Endothelial cell of umbilical vein (primary cell): ENCODE measurements around the gene VCL.

Source experiments
- EZH2 ChIP-seq: IDR thresholded peaks from 2 replicates; pipeline ENCODE4 v1.6.1; 2012; ENCODE audit warnings: borderline replicate concordance, low read depth, mild to moderate bottlenecking, moderate library complexity, low read length, inconsistent platforms; ENCODE audit not compliant: severe bottlenecking
- FOS ChIP-seq: IDR thresholded peaks from 2 replicates; pipeline ENCODE4 v1.6.1; 2011; ENCODE audit warnings: mild to moderate bottlenecking, low read length, moderate library complexity, borderline replicate concordance; ENCODE audit not compliant: insufficient read depth
- JUN ChIP-seq: IDR thresholded peaks from 2 replicates; pipeline ENCODE4 v1.6.1; 2011; ENCODE audit warnings: borderline replicate concordance, low read depth; ENCODE audit not compliant: insufficient read length, insufficient read depth
- MYC ChIP-seq: IDR thresholded peaks from one replicate; pipeline ENCODE4 v1.6.1; 2011; ENCODE audit warnings: mild to moderate bottlenecking, low read depth, low read length
- POLR2A ChIP-seq: IDR thresholded peaks from 2 replicates; pipeline ENCODE4 v1.6.1; 2012; ENCODE audit warnings: low read depth, mild to moderate bottlenecking, control low read depth, low read length
- POLR2AphosphoS5 ChIP-seq: IDR thresholded peaks from 2 replicates; pipeline ENCODE4 v1.6.1; 2012; ENCODE audit warnings: low read depth, mild to moderate bottlenecking, control low read depth, low read length, moderate library complexity; ENCODE audit not compliant: insufficient read depth
- TF ChIP-seq, protein P1 (sequence below): IDR thresholded peaks from 2 replicates; pipeline ENCODE4 v1.6.1; 2011; ENCODE audit not compliant: insufficient read depth, insufficient read length
- TF ChIP-seq, protein P2 (sequence below), 2 donors: IDR thresholded peaks; 1 replicate in 1 of 2; 2 replicates in 1 of 2; pipeline ENCODE4 v1.5.1; 2011; ENCODE audit warnings: low read length in 2 of 2, mild to moderate bottlenecking in 2 of 2, moderate library complexity in 2 of 2, control low read depth in 1 of 2, inconsistent platforms in 1 of 2, low read depth in 1 of 2; ENCODE audit not compliant: insufficient read depth in 1 of 2; ENCODE audit errors: extremely low read depth in 1 of 2

DNA sequence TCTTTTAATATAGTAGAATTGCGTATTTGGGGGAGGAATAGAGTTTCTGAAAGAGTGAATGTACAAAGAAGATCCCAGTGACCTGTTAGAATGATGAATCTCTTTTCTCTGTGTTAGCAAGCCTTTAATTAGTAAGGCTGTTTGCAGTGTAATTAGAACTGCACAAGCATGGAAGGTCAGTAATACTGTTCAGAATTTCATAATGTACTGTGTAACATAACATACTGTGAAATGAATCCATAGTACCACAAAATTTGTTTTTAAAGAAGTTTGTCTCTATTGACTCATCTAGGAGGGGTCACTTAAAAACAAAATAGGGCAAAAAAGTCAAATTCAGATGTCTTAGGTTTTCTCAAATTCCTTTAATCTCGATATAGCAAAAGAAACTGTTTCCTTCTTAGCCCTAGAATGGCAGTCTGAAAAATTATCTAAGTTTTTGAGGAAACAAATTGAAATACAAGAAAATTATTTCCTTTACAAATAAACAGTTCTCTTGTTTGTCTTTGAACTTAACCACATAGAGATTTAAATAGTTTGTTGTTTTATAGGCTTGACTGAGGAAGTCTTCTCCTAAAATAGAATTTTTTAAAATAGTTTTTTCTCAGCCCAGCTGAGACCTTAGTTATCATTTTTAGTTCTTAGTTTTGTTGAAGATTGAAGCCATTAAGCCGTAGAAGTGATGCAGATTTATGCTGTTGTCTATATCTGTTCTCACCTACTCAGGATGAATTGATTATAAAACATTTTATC lies 165.6 kb downstream of the VCL start:
- TF ChIP-seq, protein P1, sequence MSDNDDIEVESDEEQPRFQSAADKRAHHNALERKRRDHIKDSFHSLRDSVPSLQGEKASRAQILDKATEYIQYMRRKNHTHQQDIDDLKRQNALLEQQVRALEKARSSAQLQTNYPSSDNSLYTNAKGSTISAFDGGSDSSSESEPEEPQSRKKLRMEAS = no peak
- TF ChIP-seq POLR2A (no peak), FOS (no peak), POLR2AphosphoS5 (no peak), EZH2 (no peak), MYC (no peak), JUN (no peak)
- TF ChIP-seq, protein P2, sequence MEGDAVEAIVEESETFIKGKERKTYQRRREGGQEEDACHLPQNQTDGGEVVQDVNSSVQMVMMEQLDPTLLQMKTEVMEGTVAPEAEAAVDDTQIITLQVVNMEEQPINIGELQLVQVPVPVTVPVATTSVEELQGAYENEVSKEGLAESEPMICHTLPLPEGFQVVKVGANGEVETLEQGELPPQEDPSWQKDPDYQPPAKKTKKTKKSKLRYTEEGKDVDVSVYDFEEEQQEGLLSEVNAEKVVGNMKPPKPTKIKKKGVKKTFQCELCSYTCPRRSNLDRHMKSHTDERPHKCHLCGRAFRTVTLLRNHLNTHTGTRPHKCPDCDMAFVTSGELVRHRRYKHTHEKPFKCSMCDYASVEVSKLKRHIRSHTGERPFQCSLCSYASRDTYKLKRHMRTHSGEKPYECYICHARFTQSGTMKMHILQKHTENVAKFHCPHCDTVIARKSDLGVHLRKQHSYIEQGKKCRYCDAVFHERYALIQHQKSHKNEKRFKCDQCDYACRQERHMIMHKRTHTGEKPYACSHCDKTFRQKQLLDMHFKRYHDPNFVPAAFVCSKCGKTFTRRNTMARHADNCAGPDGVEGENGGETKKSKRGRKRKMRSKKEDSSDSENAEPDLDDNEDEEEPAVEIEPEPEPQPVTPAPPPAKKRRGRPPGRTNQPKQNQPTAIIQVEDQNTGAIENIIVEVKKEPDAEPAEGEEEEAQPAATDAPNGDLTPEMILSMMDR (IDR thresholded peaks at IDR 0.05; ENCODE audit: extremely low read depth in 1 of 2, insufficient read depth in 1 of 2, low read depth in 1 of 2, low read length in 2 of 2) = no peak
